HG02759 (cell line): ENCODE data around the gene PIK3R2.
"Not testable (repeated sequence)": the region's sequence is repeated elsewhere in the genome, so short reads cannot be mapped to it uniquely, and the experiment has no call there.

Source experiments
- ATAC-seq: cut with Tn5 transposase; IDR thresholded peaks from one replicate; pipeline ENCODE4 v1.9.1; 2021; ENCODE audit warnings: mild to moderate bottlenecking, moderate library complexity; ENCODE audit not compliant: unreplicated experiment

Gene PIK3R2

GRCh38 chr19:18152817-18153555 is at the start of gene PIK3R2:
Gene PIK3R2 (plus strand): TSS chr19:18153163. CDS start chr19:18155880, 2,717 bp downstream.
- ATAC-seq = peak; percentile 74

GRCh38 chr19:18104793-18105131 is 48.2 kb upstream of the PIK3R2 start:
- ATAC-seq = no peak

GRCh38 chr19:18105259-18105658 is 47.7 kb upstream of the PIK3R2 start:
- not testable (repeated sequence) for ATAC-seq

GRCh38 chr19:18107235-18107634 is 45.7 kb upstream of the PIK3R2 start:
- ATAC-seq = no peak

- no peak for ATAC-seq
These were observed 44.1 kb upstream of the PIK3R2 start for GRCh38 chr19:18108897-18109296.

GRCh38 chr19:18109341-18109732 is 43.6 kb upstream of the PIK3R2 start:
- no peak for ATAC-seq

GRCh38 chr19:18109733-18110608 is 43.0 kb upstream of the PIK3R2 start:
- peak; percentile 46 for ATAC-seq

- ATAC-seq = no peak
These were observed 42.2 kb upstream of the PIK3R2 start for GRCh38 chr19:18110609-18111232.

- ATAC-seq = no peak
These were observed 39.9 kb upstream of the PIK3R2 start for GRCh38 chr19:18112989-18113478.

GRCh38 chr19:18113827-18114226 is 39.1 kb upstream of the PIK3R2 start:
- no peak for ATAC-seq

GRCh38 chr19:18114483-18114882 is 38.5 kb upstream of the PIK3R2 start:
- ATAC-seq = no peak

- ATAC-seq = no peak
These were observed 35.6 kb upstream of the PIK3R2 start for GRCh38 chr19:18117364-18117691.

- peak; percentile 92 for ATAC-seq
These were observed 35.1 kb upstream of the PIK3R2 start for GRCh38 chr19:18117692-18118378.

GRCh38 chr19:18118420-18119012 is 34.4 kb upstream of the PIK3R2 start:
- ATAC-seq = no peak

GRCh38 chr19:18119013-18119716 is 33.8 kb upstream of the PIK3R2 start:
- no peak for ATAC-seq

GRCh38 chr19:18119717-18120105 is 33.3 kb upstream of the PIK3R2 start:
- no peak for ATAC-seq

GRCh38 chr19:18120127-18120526 is 32.8 kb upstream of the PIK3R2 start:
- no peak for ATAC-seq

- ATAC-seq = no peak
These were observed 31.8 kb upstream of the PIK3R2 start for GRCh38 chr19:18121166-18121565.

- no peak for ATAC-seq
These were observed 30.5 kb upstream of the PIK3R2 start for GRCh38 chr19:18122424-18122823.
